PFSK-1 (cell line): ENCODE data around the gene CRB2.

Source experiments
- POLR2AphosphoS5 ChIP-seq: IDR thresholded peaks from 2 replicates; pipeline ENCODE4 v1.6.1; 2012; ENCODE audit warnings: low read depth, mild to moderate bottlenecking, control low read depth, low read length, moderate library complexity
- REST ChIP-seq, 2 experiments: IDR thresholded peaks; 2 replicates each; pipeline versions ENCODE4 v1.6.1 to v1.8.0; 2011 to 2012; ENCODE audit warnings: low read depth in 2 of 2, low read length in 2 of 2, control low read depth in 1 of 2, inconsistent platforms in 1 of 2, mild to moderate bottlenecking in 1 of 2, moderate library complexity in 1 of 2; ENCODE audit not compliant: insufficient read depth in 1 of 2
- TAF1 ChIP-seq: IDR thresholded peaks from 2 replicates; pipeline ENCODE4 v1.6.1; 2012; ENCODE audit warnings: low read length, control low read depth, borderline replicate concordance; ENCODE audit not compliant: insufficient read depth

DNA sequence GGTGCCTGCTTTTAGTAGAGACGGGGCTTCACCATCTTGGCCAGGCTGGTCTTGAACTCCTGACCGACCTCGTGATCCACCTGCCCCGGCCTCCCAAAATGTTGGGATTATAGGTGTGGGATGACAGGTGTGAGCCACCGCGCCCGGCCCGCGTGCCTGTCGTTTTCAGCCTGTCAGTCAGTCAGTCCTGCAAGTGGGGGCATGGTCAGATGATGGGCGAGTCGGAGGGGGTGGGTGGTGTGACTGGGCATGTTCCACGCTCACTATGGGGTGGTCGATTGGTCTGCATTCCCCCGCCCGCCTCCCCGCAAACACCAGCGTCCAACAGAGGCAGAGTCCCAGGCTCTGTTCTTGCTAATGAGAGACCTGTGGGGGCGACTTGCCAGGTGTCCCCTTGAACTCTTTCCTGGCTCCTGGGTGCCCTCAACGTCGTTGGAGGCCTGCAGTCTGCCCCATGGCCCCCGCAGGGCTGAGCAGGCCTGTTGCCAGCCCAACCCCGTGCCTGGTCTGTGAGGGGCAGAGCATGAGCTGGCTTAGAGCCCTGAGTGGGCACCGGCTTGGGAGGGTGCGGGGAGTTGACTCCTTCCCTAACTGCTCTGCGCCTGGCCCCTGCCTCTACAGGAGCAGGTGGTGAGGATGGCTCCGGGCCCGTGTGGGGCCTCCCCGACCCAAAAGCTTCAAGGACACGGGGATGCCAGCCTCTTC lies 23.1 kb downstream of the CRB2 start:
- TF ChIP-seq POLR2AphosphoS5 (no peak), TAF1 (no peak), REST (IDR thresholded peaks at IDR 0.05; ENCODE audit: insufficient read depth in 1 of 2, low read depth in 2 of 2, low read length in 2 of 2) (no peak)
